ENCODE data around the gene SAMD5.

The SAMD5 gene

GRCh38 chr6:147508042-147508865, at the start of gene SAMD5:
SAMD5 (plus strand) TSS chr6:147508690; CDS start chr6:147508929, 239 bp downstream.
- DNase-seq, result no peak

GRCh38 chr6:147459780-147460179, 48.7 kb upstream of the SAMD5 start:
- no peak for DNase-seq

- DNase-seq, result no peak
These were observed 44.8 kb upstream of the SAMD5 start for GRCh38 chr6:147463651-147464050.

- no peak for DNase-seq
These were observed 41.1 kb upstream of the SAMD5 start for GRCh38 chr6:147467428-147467827.

GRCh38 chr6:147467886-147468285, 40.6 kb upstream of the SAMD5 start:
- no peak for DNase-seq

GRCh38 chr6:147468634-147469033, 39.9 kb upstream of the SAMD5 start:
- DNase-seq, result no peak

GRCh38 chr6:147479857-147480256, 28.6 kb upstream of the SAMD5 start:
- DNase-seq, result no peak

GRCh38 chr6:147486683-147487082, 21.8 kb upstream of the SAMD5 start:
- no peak for DNase-seq

- no peak for DNase-seq
These were observed 11.0 kb upstream of the SAMD5 start for GRCh38 chr6:147497472-147497871.

- DNase-seq, result no peak
These were observed 4.9 kb upstream of the SAMD5 start for GRCh38 chr6:147503587-147503986.

- DNase-seq, result no peak
These were observed 3.6 kb upstream of the SAMD5 start for GRCh38 chr6:147504848-147505247.

GRCh38 chr6:147506704-147507114, 1.8 kb upstream of the SAMD5 start:
- DNase-seq, result peak in 2 of 4 experiments; percentile 1 to 17

- DNase-seq, result no peak
These were observed 1.1 kb upstream of the SAMD5 start for GRCh38 chr6:147507162-147508041.

GRCh38 chr6:147508866-147509608, 547 bp downstream of the SAMD5 start:
- DNase-seq, result no peak

GRCh38 chr6:147509891-147510290, 1.4 kb downstream of the SAMD5 start:
- no peak for DNase-seq

GRCh38 chr6:147510929-147511590, 2.6 kb downstream of the SAMD5 start:
- no peak for DNase-seq

GRCh38 chr6:147514831-147515230, 6.3 kb downstream of the SAMD5 start:
- no peak for DNase-seq

GRCh38 chr6:147515327-147515726, 6.8 kb downstream of the SAMD5 start:
- no peak for DNase-seq

- no peak for DNase-seq
These were observed 14.1 kb downstream of the SAMD5 start for GRCh38 chr6:147522597-147522996.

GRCh38 chr6:147525519-147526209, 17.2 kb downstream of the SAMD5 start:
- no peak for DNase-seq

GRCh38 chr6:147527197-147527596, 18.7 kb downstream of the SAMD5 start:
- no peak for DNase-seq

All from activated naive CD4-positive, alpha-beta T cell (primary cell).